ENCODE results near the gene PHGDH. TPM values are rescaled to one million over a fixed set of nuclear protein-coding genes. Genes with fewer than 3 reads are reported as not detected.

Gene PHGDH
- total RNA-seq, 1 donor from 2014 or later, result 61.7 TPM

- Histone ChIP-seq H3K4me1 (peaks cover 0 to 4% of the 10 kb centered on the region in 2 donors), H3K36me3 (no peaks in the 10 kb centered on the region), H3K4me3 (no peak overlapping the region), H3K27ac (no peak overlapping the region), H3K27me3 (no peaks in the 10 kb centered on the region), H3K9me3 (no peaks in the 10 kb centered on the region)
- intact Hi-C loops (cut with DNase I), result no loop called here
- no peak for TF ChIP-seq CTCF (IDR thresholded peaks at IDR 0.05)
- no peak for DNase-seq (ENCODE audit: low spot score in 2 of 2)
These were observed 32.5 kb upstream of the PHGDH start for GRCh38 chr1:119679223-119679622.

- Histone ChIP-seq H3K27ac (no peak overlapping the region), H3K9me3 (no peaks in the 10 kb centered on the region), H3K36me3 (no peaks in the 10 kb centered on the region), H3K4me3 (no peak overlapping the region), H3K27me3 (no peaks in the 10 kb centered on the region), H3K4me1 (peaks cover 0 to 3% of the 10 kb centered on the region in 2 donors)
- no peak for DNase-seq (ENCODE audit: low spot score in 2 of 2)
- no peak for TF ChIP-seq CTCF (IDR thresholded peaks at IDR 0.05)
- intact Hi-C loops (cut with DNase I), result no loop called here
These were observed 31.5 kb upstream of the PHGDH start for GRCh38 chr1:119680193-119680592.

GRCh38 chr1:119680723-119681122 lies 31.0 kb upstream of the PHGDH start:
- H3K9me3 ChIP-seq, result no peaks in the 10 kb centered on the region
- no peaks in the 10 kb centered on the region for H3K4me1 ChIP-seq
- no peak for TF ChIP-seq CTCF (IDR thresholded peaks at IDR 0.05)
- no peaks in the 10 kb centered on the region for H3K27me3 ChIP-seq
- H3K36me3 ChIP-seq, result no peaks in the 10 kb centered on the region
- intact Hi-C loops (cut with DNase I), result no loop called here
- H3K4me3 ChIP-seq, result no peak overlapping the region
- H3K27ac ChIP-seq, result no peak overlapping the region
- no peak for DNase-seq (ENCODE audit: low spot score in 2 of 2)

GRCh38 chr1:119681560-119681959 lies 30.2 kb upstream of the PHGDH start:
- H3K27me3 ChIP-seq, result no peaks in the 10 kb centered on the region
- DNase-seq (ENCODE audit: low spot score in 2 of 2), result no peak
- no peak for TF ChIP-seq CTCF (IDR thresholded peaks at IDR 0.05)
- no peaks in the 10 kb centered on the region for H3K9me3 ChIP-seq
- no peak overlapping the region for H3K4me3 ChIP-seq
- no peaks in the 10 kb centered on the region for H3K4me1 ChIP-seq
- H3K27ac ChIP-seq, result no peak overlapping the region
- intact Hi-C loops (cut with DNase I), result no loop called here
- H3K36me3 ChIP-seq, result no peaks in the 10 kb centered on the region

- Histone ChIP-seq H3K4me1 (no peaks in the 10 kb centered on the region), H3K27ac (no peak overlapping the region), H3K9me3 (no peaks in the 10 kb centered on the region), H3K4me3 (no peak overlapping the region), H3K27me3 (no peaks in the 10 kb centered on the region), H3K36me3 (no peaks in the 10 kb centered on the region)
- no peak for DNase-seq (ENCODE audit: low spot score in 2 of 2)
- TF ChIP-seq CTCF (IDR thresholded peaks at IDR 0.05), result no peak
- intact Hi-C loops (cut with DNase I), result no loop called here
These were observed 29.6 kb upstream of the PHGDH start for GRCh38 chr1:119682141-119682540.

GRCh38 chr1:119683893-119684292 lies 27.8 kb upstream of the PHGDH start:
- TF ChIP-seq CTCF (IDR thresholded peaks at IDR 0.05), result no peak
- Histone ChIP-seq H3K4me1 (no peaks in the 10 kb centered on the region), H3K27me3 (no peaks in the 10 kb centered on the region), H3K36me3 (no peaks in the 10 kb centered on the region), H3K4me3 (no peak overlapping the region), H3K9me3 (no peaks in the 10 kb centered on the region), H3K27ac (no peak overlapping the region)
- DNase-seq (ENCODE audit: low spot score in 2 of 2), result no peak
- intact Hi-C loops (cut with DNase I), result no loop called here
